ENCODE data around the gene BAX.

Gene BAX

DNA sequence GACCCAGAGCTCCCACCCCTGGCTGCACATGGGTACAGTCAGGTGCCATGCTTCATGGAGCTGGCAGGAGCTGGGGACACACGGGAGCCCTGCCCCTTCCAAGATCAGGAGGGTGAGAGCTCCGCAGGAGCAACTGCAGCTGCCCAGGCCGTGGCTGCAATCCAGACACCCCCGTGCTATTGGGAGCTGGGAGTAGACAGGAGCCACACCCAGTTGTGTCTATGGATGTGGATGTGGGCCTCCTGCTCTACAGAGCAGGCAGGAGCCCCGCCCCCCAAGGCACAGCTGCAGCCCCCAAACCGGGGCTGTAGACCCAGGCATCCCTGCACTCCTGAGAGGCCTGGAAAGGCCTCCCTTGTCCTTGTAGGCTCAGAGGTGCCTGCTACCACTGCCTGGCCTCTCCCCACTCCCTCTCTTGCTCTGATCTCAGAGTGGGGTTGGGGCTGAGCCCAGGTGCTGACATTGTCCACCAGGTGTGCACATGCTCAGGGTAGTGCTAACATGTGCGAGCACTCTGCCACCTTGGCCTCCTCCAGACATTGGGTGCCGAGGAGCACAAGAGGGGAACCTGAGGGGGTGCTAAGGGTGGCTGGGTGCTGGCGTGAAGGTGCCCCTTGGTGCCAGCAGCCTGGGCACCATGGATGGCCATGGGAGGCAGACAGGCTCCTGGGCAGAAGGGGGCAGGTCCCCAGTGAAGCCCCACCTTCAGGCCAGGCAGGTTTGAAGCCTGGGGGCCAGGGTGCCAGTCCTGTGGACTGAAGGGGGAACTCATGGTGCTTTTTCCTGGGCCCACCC, 8.0 kb upstream of the BAX start:
- no peak overlapping the region for H3K4me3 ChIP-seq (ENCODE audit: low read depth, low read length)
- no peak for DNase-seq (ENCODE audit: low read depth)
- TF ChIP-seq, protein P1, sequence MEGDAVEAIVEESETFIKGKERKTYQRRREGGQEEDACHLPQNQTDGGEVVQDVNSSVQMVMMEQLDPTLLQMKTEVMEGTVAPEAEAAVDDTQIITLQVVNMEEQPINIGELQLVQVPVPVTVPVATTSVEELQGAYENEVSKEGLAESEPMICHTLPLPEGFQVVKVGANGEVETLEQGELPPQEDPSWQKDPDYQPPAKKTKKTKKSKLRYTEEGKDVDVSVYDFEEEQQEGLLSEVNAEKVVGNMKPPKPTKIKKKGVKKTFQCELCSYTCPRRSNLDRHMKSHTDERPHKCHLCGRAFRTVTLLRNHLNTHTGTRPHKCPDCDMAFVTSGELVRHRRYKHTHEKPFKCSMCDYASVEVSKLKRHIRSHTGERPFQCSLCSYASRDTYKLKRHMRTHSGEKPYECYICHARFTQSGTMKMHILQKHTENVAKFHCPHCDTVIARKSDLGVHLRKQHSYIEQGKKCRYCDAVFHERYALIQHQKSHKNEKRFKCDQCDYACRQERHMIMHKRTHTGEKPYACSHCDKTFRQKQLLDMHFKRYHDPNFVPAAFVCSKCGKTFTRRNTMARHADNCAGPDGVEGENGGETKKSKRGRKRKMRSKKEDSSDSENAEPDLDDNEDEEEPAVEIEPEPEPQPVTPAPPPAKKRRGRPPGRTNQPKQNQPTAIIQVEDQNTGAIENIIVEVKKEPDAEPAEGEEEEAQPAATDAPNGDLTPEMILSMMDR (IDR thresholded peaks at IDR 0.05; ENCODE audit: control insufficient read depth, extremely low read depth, insufficient read depth), result no peak

DNA sequence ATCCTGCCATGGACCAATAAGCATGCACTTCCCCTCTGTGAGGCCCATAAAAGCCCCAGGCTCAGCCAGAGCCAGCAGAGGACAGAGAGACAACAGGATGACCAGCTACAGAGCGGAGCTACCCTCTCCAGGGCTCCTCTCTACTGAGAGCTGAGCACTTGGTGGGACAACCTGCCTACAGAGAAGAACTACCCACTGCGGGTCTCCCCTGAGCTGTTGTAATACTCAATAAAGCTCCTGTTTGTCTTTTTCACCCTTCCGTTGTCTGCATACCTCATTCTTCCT, 7.5 kb upstream of the BAX start:
- TF ChIP-seq, protein P1 (IDR thresholded peaks at IDR 0.05; ENCODE audit: control insufficient read depth, extremely low read depth, insufficient read depth), result no peak
- H3K4me3 ChIP-seq (ENCODE audit: low read depth, low read length), result no peak overlapping the region
- no peak for DNase-seq (ENCODE audit: low read depth)

DNA sequence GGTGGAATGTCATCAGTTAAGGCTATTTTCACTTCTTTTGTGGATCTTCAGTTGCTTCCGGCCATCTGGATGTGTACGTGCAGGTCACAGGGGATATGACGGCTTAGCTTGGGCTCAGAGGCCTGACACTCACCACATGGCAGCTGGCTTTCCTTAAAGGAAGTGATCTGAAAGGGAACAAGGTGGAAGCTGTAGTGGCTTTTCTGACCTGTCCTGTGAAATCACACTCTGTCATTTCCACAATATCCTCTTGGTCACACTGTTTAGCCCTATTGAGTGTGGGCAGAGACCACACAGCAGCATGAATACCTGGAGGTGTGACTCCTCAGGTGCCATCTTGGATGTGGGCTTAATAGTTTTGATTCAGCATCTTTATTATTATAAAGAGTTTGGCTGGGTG, 4.5 kb upstream of the BAX start:
- no peak overlapping the region for H3K4me3 ChIP-seq (ENCODE audit: low read depth, low read length)
- no peak for DNase-seq (ENCODE audit: low read depth)
- TF ChIP-seq, protein P1 (IDR thresholded peaks at IDR 0.05; ENCODE audit: control insufficient read depth, extremely low read depth, insufficient read depth), result no peak

DNA sequence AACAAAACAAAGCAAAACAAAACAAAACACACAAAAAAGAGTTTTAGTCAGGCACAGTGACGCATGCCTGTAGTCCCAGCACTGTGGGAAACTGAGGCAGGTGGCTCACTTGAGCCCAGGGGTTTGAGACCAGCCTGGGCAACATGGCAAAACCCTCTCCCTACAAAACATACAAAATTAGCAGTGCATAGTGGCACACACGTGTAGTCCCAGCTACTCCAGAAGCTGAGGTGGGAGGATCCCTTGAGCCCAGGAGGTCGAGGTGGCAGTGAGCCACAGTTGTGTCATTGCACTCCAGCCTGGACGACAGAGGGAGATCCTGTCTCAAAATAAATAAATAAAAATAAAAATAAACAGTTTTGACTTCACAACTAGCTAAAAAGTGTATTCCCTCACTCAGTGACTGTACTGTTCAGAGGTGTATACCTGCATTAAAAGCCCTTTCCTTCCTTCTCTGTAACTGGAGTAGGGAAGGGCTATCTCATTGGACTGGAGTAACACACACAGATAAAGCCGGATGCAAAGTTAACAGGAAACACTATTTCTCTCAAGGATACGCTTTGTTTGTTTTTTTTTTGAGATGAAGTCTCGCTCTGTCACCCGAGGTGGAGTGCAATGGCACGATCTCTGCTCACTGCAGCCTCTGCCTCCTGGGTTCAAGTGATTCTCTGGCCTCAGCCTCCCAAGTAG, 3.7 kb upstream of the BAX start:
- no peak overlapping the region for H3K4me3 ChIP-seq (ENCODE audit: low read depth, low read length)
- TF ChIP-seq, protein P1 (IDR thresholded peaks at IDR 0.05; ENCODE audit: control insufficient read depth, extremely low read depth, insufficient read depth), result no peak
- DNase-seq (ENCODE audit: low read depth), result no peak

DNA sequence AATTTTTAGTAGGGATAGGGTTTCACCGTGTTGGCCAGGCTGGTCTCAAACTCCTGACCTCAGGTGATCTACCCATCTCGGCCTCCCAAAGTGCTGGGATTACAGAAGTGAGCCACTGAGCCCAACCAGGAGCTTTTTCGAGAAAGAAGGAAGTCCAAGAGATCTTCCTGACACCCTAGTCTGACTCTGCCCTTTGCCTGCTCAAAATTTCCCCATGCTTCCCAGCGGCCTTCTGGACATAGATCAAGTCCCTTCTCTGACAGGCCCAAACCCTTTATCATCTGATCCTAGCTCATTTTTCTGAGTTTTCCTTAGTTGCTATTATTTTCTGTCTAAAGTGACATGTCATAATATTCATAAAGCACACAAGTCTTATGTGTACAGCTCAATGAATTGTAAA, 1.5 kb upstream of the BAX start:
- no peak for DNase-seq (ENCODE audit: low read depth)
- TF ChIP-seq, protein P1 (IDR thresholded peaks at IDR 0.05; ENCODE audit: control insufficient read depth, extremely low read depth, insufficient read depth), result no peak

DNA sequence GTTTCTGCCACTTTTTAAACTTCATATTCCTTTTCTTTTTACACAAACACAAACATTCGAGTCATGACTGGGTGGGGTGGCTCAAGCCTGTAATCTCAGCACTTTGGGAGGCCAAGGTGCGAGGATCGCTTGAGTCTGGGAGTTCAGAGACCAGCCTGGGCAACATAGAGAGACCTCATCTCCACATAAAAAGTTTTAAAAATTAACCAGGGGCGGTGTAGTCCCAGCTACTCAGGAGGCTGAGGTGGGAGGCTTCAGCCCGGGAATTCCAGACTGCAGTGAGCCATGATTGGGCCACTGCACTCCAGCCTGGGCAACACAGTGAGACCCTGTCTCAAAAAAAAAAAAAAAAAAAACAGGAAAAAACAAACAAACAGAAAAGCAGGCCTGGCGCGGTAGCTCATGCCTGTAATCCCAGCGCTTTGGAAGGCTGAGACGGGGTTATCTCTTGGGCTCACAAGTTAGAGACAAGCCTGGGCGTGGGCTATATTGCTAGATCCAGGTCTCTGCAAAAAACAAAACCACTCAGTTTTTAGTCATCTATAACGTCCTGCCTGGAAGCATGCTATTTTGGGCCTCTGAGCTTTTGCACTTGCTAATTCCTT, 583 bp upstream of the BAX start:
- TF ChIP-seq, protein P1 (IDR thresholded peaks at IDR 0.05; ENCODE audit: control insufficient read depth, extremely low read depth, insufficient read depth), result no peak
- no peak for DNase-seq (ENCODE audit: low read depth)

More for the DNA sequence above, 1.5 kb upstream of the BAX start:
- H3K4me3 ChIP-seq (ENCODE audit: low read depth, low read length), result no peak overlapping the region

More for the DNA sequence above, 583 bp upstream of the BAX start:
- 0 out of 2 replicates have a peak overlapping the region, but pooled peaks have one; percentile 1 for H3K4me3 ChIP-seq (ENCODE audit: low read depth, low read length)
